Lower leg skin (tissue), 3 donors: Measurements from ENCODE around the gene ADAM33.

Experiments used
- POLR2A ChIP-seq, 2 donors: fragments of 450-650 bp; IDR thresholded peaks; one replicate each; pipeline ENCODE4 v1.6.1; 2016 to 2017; ENCODE audit warnings: antibody characterized with exemption in 2 of 2, mild to moderate bottlenecking in 1 of 2, moderate library complexity in 1 of 2
- TF ChIP-seq, protein P1 (sequence below), 3 donors: fragments of 450-650 bp; IDR thresholded peaks; one replicate each; pipeline ENCODE4 v1.5.1; 2016; ENCODE audit warnings: antibody characterized with exemption in 3 of 3, mild to moderate bottlenecking in 3 of 3, moderate library complexity in 2 of 3

DNA sequence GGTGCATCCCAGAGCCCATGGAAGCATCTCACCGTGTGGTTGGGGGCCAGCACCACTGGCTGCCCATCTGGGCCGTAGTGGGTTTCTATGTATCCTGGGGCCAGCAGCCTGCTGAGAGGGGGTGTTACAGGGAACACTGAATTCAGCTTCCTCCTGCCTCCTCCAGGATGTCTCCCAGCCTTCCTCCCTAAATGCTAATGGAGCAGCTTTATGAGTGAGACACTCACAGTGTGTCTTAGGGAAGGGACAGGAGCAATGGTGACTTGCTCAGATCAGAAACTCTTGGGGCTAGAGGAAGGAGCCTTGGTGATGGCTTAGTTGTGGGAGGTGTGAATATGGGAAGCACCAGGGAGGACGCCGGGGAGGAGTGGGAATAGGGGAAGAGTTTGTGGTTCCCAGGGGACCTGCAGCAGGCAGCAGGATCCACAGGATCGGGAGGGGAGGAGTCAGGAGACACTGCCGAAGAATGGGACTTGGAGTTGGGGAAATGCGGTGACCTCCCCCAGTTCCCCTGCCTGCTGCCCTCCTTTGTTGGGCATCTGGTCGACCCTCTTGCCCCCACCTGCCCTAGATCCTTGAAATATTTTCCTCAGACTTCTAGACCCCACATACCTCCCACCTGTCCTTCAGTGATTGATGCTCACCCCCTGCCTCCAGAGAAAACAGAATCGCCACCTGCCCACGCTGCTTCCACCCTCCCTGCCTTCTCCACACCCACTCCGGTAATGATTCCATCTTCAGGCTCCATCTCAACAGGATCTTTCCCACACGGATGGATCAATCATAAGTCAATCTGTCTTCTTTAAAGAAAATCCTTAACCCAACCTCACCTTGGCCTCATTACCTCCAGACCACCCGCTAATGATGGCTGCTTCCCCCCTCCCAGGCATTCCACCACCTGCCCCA is 6.6 kb downstream of the ADAM33 start:
- TF ChIP-seq, protein P1, sequence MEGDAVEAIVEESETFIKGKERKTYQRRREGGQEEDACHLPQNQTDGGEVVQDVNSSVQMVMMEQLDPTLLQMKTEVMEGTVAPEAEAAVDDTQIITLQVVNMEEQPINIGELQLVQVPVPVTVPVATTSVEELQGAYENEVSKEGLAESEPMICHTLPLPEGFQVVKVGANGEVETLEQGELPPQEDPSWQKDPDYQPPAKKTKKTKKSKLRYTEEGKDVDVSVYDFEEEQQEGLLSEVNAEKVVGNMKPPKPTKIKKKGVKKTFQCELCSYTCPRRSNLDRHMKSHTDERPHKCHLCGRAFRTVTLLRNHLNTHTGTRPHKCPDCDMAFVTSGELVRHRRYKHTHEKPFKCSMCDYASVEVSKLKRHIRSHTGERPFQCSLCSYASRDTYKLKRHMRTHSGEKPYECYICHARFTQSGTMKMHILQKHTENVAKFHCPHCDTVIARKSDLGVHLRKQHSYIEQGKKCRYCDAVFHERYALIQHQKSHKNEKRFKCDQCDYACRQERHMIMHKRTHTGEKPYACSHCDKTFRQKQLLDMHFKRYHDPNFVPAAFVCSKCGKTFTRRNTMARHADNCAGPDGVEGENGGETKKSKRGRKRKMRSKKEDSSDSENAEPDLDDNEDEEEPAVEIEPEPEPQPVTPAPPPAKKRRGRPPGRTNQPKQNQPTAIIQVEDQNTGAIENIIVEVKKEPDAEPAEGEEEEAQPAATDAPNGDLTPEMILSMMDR (IDR thresholded peaks at IDR 0.05), result no peak
- TF ChIP-seq POLR2A (IDR thresholded peaks at IDR 0.05), result no peak
